GM12891 (cell line): ENCODE measurements around the gene CLASP2.

ENCODE experiments used
- POLR2A ChIP-seq: IDR thresholded peaks from 2 replicates; pipeline ENCODE4 v1.6.1; 2011; ENCODE audit warnings: low read depth, low read length, control low read depth
- POLR2AphosphoS5 ChIP-seq: IDR thresholded peaks from 2 replicates; pipeline ENCODE4 v1.6.1; 2011; ENCODE audit warnings: low read depth, low read length, control low read depth
- TAF1 ChIP-seq: IDR thresholded peaks from 2 replicates; pipeline ENCODE4 v1.6.1; 2011; ENCODE audit warnings: low read depth, low read length, control low read depth

DNA sequence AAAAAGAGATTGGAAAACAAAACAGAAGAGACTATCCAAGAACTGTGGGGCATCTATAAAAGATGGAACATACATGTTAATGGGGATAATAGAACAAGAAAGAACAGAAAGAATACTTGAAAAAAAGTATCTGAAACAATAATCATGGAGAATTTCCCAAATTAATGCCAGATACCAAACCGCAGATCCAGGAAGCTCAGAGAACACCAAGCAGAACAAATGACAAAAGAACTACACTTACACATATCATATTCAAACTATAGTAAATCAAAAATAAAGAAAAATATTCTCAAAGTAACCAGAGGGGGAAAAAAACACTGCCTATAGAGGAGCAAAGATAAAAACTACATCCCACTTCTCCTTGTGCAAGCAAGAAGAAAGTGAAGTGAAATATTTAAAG lies 40.0 kb downstream of the CLASP2 start:
- no peak for TF ChIP-seq POLR2A
- TF ChIP-seq POLR2AphosphoS5, result no peak
- no peak for TF ChIP-seq TAF1
